OCI-LY1 (cell line): ENCODE results near the gene GNB1L.

Source experiments
- H2AFZ ChIP-seq: fragments of 200-600 bp; sonication (generic), shearing (Covaris generic); 2 replicates; pipeline ENCODE4 v1.6.0; 2014; ENCODE audit warnings: antibody characterized with exemption, mild to moderate bottlenecking, low read length
- H3F3A ChIP-seq: fragments of 200-600 bp; sonication (generic), shearing (Covaris generic); 2 replicates; pipeline ENCODE4 v1.6.0; 2014; ENCODE audit warnings: mild to moderate bottlenecking, antibody characterized with exemption, low read length, moderate library complexity; ENCODE audit not compliant: insufficient read depth
- H3K27ac ChIP-seq: fragments of 200-600 bp; sonication (generic); 2 replicates; pipeline ENCODE4 v1.5.1; 2014; ENCODE audit warnings: low read length, mixed run types, mild to moderate bottlenecking, low read depth; ENCODE audit not compliant: poor library complexity, severe bottlenecking
- H3K27me3 ChIP-seq: fragments of 200-600 bp; sonication (generic); 2 replicates; pipeline ENCODE4 v1.6.0; 2014; ENCODE audit warnings: antibody characterized with exemption, mild to moderate bottlenecking, low read length, moderate library complexity; ENCODE audit not compliant: insufficient read depth
- H3K36me3 ChIP-seq: fragments of 200-600 bp; sonication (generic); 2 replicates; pipeline ENCODE4 v1.6.1; 2014; ENCODE audit warnings: mild to moderate bottlenecking, antibody characterized with exemption, low read length, moderate library complexity, mixed read lengths; ENCODE audit not compliant: insufficient read depth
- H3K4me1 ChIP-seq: fragments of 200-600 bp; sonication (generic); 2 replicates; pipeline ENCODE4 v1.5.1; 2014; ENCODE audit warnings: mild to moderate bottlenecking, low read length, moderate library complexity; ENCODE audit not compliant: insufficient read depth, severe bottlenecking
- H3K4me2 ChIP-seq: fragments of 200-600 bp; sonication (generic), shearing (Covaris generic); 2 replicates; pipeline ENCODE4 v1.6.1; 2014; ENCODE audit warnings: low read length
- H3K4me3 ChIP-seq: fragments of 200-600 bp; sonication (generic); 2 replicates; pipeline ENCODE4 v1.5.1; 2014; ENCODE audit warnings: low read length, low read depth, mild to moderate bottlenecking, mixed read lengths; ENCODE audit not compliant: poor library complexity, severe bottlenecking
- H3K79me2 ChIP-seq: fragments of 200-600 bp; shearing (Covaris generic); 2 replicates; pipeline ENCODE4 v1.6.1; 2016; ENCODE audit warnings: mixed run types, low read length, mixed read lengths; ENCODE audit not compliant: insufficient read depth
- H3K9ac ChIP-seq: fragments of 200-600 bp; sonication (generic), shearing (Covaris generic); 2 replicates; pipeline ENCODE4 v1.6.1; 2014; ENCODE audit warnings: mild to moderate bottlenecking, low read length, mixed read lengths
- H3K9me2 ChIP-seq: fragments of 200-600 bp; sonication (generic), shearing (Covaris generic); 2 replicates; pipeline ENCODE4 v1.6.1; 2014; ENCODE audit warnings: low read depth, mild to moderate bottlenecking, low read length, mixed read lengths
- H3K9me3 ChIP-seq: fragments of 200-600 bp; shearing (Covaris generic); 2 replicates; pipeline ENCODE4 v1.6.1; 2014; ENCODE audit warnings: low read length, mixed read lengths
- H4K20me1 ChIP-seq: fragments of 200-600 bp; sonication (generic), shearing (Covaris generic); 2 replicates; pipeline ENCODE4 v1.6.0; 2016; ENCODE audit warnings: mild to moderate bottlenecking, low read length; ENCODE audit not compliant: insufficient read depth
- EZH2 ChIP-seq: fragments of 200-600 bp; sonication (generic), shearing (Covaris generic); IDR thresholded peaks from 2 replicates; pipeline ENCODE4 v1.8.0; 2017; ENCODE audit warnings: borderline replicate concordance, mixed run types, mild to moderate bottlenecking, antibody characterized with exemption, low read length, moderate library complexity, mixed read lengths
- TF ChIP-seq, protein P1 (sequence below): fragments of 200-600 bp; sonication (generic), shearing (Covaris generic); IDR thresholded peaks from 2 replicates; pipeline ENCODE4 v1.5.1; 2017; ENCODE audit warnings: mild to moderate bottlenecking, antibody characterized with exemption, low read length, moderate library complexity, mixed read lengths

Gene GNB1L

DNA sequence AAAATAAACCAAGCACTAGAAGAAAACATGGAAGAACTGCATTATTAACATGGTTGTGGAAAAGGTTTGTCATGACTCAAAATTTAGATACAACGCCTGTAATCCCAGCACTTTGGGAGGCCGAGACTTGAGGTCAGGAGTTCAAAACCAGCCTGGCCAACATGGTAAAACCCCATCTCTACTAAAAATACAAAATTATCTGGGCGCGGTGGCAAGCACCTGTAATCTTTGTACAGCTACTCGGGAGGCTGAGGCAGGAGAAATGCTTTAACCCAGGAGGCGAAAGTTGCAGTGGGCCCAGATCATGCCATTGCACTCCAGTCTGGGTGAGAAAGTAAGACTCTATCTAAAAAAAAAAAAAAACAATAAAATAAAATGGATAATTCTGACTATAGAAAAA lies 23.7 kb downstream of the GNB1L start:
- Histone ChIP-seq H3K4me1 (peaks cover 12% of the 10 kb centered on the region), H3F3A (no peaks in the 10 kb centered on the region), H4K20me1 (no peaks in the 10 kb centered on the region), H3K4me2 (no peak overlapping the region), H3K27me3 (no peaks in the 10 kb centered on the region), H3K9me2 (no peaks in the 10 kb centered on the region), H3K4me3 (no peak overlapping the region), H3K9me3 (peaks cover 9% of the 10 kb centered on the region), H2AFZ (no peak overlapping the region), H3K36me3 (no peaks in the 10 kb centered on the region), H3K79me2 (no peaks in the 10 kb centered on the region), H3K27ac (no peak overlapping the region), H3K9ac (no peak overlapping the region)
- TF ChIP-seq EZH2 = no peak
- TF ChIP-seq, protein P1, sequence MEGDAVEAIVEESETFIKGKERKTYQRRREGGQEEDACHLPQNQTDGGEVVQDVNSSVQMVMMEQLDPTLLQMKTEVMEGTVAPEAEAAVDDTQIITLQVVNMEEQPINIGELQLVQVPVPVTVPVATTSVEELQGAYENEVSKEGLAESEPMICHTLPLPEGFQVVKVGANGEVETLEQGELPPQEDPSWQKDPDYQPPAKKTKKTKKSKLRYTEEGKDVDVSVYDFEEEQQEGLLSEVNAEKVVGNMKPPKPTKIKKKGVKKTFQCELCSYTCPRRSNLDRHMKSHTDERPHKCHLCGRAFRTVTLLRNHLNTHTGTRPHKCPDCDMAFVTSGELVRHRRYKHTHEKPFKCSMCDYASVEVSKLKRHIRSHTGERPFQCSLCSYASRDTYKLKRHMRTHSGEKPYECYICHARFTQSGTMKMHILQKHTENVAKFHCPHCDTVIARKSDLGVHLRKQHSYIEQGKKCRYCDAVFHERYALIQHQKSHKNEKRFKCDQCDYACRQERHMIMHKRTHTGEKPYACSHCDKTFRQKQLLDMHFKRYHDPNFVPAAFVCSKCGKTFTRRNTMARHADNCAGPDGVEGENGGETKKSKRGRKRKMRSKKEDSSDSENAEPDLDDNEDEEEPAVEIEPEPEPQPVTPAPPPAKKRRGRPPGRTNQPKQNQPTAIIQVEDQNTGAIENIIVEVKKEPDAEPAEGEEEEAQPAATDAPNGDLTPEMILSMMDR = no peak

DNA sequence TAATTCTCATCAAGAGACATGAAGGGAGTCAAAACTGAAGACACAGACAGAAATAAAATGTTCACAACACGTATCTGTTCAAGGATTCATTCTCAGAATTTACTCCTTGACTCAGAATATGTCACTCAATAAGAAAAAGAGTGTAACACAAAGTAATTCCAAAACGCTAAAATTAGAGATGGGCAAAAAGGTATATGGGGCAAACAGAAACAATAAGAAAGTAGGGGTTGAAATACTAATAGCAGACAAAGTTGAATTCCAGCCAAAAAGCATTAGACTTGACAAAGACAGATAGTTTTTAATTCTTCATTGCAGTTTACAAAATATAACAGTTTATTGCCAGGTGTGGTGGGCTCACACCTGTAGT lies 26.7 kb downstream of the GNB1L start:
- Histone ChIP-seq H3K4me1 (peaks cover 25% of the 10 kb centered on the region), H3K79me2 (no peaks in the 10 kb centered on the region), H3K4me3 (no peak overlapping the region), H3K27me3 (no peaks in the 10 kb centered on the region), H3K4me2 (no peak overlapping the region), H3K9ac (no peak overlapping the region), H4K20me1 (no peaks in the 10 kb centered on the region), H3K9me3 (peaks cover 11% of the 10 kb centered on the region), H3F3A (no peaks in the 10 kb centered on the region), H3K9me2 (no peaks in the 10 kb centered on the region), H2AFZ (no peak overlapping the region), H3K27ac (no peak overlapping the region), H3K36me3 (no peaks in the 10 kb centered on the region)
- TF ChIP-seq, protein P1 = no peak
- no peak for TF ChIP-seq EZH2

DNA sequence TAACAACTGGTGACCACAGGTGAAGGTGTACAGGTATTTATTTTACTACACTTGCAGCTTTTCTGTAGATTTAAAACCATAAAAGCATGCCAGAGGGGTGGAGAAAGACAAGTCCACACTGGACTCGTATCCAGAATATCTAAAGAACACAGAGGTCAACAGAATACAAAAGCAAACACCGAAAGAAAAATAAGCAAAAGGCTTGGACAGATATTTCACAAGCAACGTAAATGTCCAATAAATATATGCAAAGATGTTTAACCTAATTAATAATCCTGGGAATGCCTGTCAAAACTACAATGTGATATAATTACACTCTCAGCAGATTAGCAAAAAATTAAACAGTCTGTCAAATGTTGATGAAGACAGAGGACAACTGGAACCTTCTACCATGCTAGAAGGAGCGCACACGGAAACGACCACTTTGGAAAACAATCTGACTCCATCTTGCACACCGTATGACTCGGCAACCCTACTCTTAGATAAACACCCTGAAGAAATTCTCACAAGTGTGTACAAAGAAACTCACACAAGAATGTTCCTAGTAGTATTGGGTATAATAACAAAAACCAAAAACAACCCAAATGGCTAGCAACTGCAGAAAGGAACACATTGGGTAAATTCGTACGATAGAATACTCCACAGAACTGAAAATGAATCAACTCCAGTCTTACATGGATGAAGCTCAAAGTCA lies 27.2 kb downstream of the GNB1L start:
- no peak for TF ChIP-seq EZH2
- TF ChIP-seq, protein P1 = no peak
- no peak overlapping the region for H3K4me2 ChIP-seq
- H3F3A ChIP-seq = no peaks in the 10 kb centered on the region
- no peaks in the 10 kb centered on the region for H3K27me3 ChIP-seq
- no peak overlapping the region for H3K9ac ChIP-seq
- no peaks in the 10 kb centered on the region for H4K20me1 ChIP-seq
- no peak overlapping the region for H3K27ac ChIP-seq
- H3K36me3 ChIP-seq = no peaks in the 10 kb centered on the region
- no peak overlapping the region for H2AFZ ChIP-seq
- H3K9me2 ChIP-seq = no peaks in the 10 kb centered on the region
- H3K4me3 ChIP-seq = no peak overlapping the region
- peaks cover 20% of the 10 kb centered on the region for H3K4me1 ChIP-seq
- peaks cover 11% of the 10 kb centered on the region for H3K9me3 ChIP-seq
- H3K79me2 ChIP-seq = no peaks in the 10 kb centered on the region
